HG02588 (cell line): ENCODE data around the gene PRRT4.
A peak's percentile ranks its signal among the peaks of the same experiment; 100 is the strongest.

Source experiments
- ATAC-seq: cut with Tn5 transposase; IDR thresholded peaks from one replicate; pipeline ENCODE4 v1.9.1; 2021; ENCODE audit warnings: mild to moderate bottlenecking, moderate library complexity; ENCODE audit not compliant: unreplicated experiment

The PRRT4 gene

DNA sequence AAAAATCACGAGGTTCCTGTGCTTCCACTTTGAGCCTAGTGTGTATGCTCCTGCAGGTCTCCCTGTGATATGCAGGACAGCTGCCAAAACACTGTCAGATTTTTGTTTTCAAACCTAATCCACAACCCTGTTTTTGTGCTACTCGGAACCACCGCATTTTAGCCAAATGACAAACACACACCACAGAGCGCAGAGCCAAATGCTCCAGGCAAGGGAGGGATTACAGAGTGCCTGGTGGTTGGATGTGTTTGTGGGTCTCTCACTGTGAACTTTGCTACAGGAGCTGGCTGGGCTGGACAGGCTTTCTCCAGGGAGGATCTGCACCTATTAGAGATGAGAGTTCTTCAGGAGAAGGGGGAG lies 12.0 kb downstream of the PRRT4 start:
- ATAC-seq = no peak

GRCh38 chr7:128347647-128348097 lies 13.8 kb downstream of the PRRT4 start:
- no peak for ATAC-seq

DNA sequence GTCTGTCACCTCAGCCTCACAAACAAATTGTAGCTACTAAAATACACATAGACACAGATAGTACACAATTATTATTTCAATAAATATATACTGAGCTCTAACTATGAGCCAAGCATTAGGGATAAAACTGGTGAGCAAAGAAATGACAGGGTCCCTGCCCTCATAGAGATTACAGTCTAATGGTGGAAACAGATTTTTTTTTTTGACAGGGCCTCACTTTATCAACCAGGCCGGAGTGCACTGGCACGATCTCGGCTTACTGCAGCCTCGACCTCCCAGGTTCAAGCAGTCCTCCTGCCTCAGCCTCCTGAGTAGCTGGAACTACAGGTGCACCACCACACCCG lies 17.1 kb downstream of the PRRT4 start:
- no peak for ATAC-seq

- ATAC-seq = peak; percentile 95
Observed at GRCh38 chr7:128343554-128344430, 17.7 kb downstream of the PRRT4 start, which contains the start of gene RBM28. Gene RBM28, minus strand, starts transcription at chr7:128343908. Its CDS starts 115 bp downstream, at chr7:128343793.

DNA sequence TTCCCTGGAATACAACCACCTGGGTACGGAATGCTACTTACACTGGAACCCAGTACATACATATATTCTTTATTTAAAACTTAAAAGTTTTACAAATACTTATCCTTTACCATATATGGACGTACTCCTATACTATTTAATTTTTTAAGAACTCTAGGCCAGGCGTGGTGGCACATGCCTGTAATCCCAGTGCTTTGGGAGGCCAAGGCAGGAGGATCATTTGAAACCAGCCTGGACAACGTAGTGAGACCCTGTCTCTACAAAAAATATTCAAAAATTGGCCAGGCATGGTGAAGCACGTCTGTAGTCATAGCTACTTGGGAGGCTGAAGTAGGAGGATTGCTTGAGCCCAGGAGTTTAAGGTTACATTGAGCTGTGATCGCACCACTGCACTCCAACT lies 19.8 kb downstream of the PRRT4 start:
- ATAC-seq = no peak

DNA sequence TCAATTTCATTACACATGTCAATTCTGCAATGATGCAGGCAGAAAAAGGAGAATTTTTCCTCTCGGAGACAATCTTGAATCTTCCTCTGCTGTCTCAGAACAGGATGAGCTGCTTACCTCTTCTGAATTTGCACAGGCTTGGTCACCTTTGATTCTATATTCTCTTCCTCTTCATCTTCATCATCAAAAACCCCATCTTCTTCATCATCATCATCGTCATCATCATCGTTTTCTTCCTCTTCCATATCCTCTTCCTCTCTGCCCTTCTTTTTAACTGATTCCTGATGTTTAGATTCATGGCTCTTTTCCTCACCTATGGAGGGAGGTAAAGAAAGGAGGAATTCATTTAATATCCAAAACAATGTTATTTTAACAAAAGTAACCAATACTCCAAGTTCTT lies 25.8 kb downstream of the PRRT4 start:
- no peak for ATAC-seq

GRCh38 chr7:128324368-128324680 lies 37.2 kb downstream of the PRRT4 start:
- ATAC-seq = no peak

DNA sequence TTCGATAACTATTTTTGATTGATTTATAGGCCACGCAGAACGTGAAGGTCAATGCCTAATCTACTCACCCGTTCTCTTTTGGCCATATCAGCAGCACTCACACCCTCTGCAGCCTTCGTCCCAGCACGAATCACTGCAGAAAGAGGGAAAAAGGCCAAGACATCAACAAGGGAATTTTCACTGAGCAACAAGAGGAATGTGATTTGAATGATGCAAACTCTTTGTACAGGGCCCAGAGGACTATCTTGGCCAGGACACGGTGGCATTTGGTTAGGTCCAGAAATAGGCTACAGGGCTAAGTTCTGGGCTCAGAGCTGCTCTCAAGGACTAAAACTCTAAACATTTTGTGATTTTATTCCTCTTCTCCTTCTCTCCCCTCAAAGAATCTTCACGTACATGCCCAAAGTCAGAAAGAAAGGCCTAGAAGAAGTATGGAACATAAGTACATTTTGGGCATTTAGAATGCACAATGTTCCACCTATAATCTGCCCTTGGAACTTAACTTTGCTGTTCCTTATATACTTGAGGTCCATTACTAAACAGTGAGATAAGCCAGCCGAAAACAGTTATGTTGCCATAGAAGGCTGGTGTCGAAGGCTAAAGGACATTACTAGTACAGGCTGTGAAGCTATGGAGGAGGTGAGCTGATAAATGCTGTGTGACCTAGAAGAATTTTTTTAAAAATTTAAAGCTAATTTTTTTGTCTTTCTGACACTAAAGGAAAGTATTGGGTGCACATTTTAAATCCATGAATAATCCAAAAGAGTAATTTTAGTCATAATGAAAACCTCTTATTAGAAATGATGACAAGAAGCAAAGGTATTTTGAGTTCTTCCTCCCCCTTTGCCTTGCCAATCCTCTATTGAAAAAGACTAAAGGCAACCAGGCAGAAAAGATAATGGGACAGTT lies 37.8 kb downstream of the PRRT4 start:
- no peak for ATAC-seq

DNA sequence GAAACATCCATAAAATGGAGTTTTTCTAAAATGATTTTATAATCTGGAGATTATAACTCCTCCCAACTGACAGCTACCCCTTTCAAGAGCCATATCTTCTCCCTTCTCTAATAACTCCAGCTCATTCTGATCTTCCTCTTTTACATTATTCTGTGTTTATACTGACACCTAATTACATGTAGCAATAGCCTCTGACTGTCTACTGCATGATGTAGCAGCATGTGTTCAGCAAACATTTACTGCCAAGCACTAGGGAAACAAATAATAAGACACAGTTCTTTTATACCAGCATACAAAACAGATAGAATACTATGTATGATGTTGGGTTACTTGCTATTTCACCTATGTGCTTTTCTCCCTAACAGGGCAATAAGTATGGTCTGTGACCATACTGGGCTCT lies 38.5 kb downstream of the PRRT4 start:
- ATAC-seq = no peak

DNA sequence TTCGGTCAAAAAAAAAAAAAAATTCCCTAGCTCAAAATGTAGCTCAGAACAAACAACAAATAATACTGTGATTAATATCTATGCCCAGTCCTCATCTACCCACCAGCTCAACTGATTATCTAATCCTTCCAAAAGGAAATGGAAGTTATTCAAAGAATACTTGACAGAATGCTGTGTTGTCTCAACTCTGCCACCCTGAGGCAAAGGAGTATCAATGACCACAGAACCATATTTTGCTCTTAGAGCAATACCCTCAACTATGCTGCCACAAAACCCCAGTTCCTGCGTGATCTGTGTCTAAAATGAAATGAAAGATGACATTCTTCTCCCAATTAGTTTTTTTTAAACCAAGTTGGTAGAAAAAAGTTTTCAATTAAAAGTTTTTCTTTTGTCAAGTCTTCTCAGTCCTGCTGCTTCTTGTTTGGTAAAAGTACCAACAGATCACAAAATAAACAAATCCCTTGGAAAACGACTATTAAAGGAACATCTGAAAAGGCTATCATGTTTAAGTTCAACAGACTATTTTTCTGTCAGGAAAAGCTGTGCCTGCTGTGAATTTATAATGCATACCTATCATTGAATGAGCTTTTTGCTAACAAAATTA lies 39.3 kb downstream of the PRRT4 start:
- no peak for ATAC-seq

DNA sequence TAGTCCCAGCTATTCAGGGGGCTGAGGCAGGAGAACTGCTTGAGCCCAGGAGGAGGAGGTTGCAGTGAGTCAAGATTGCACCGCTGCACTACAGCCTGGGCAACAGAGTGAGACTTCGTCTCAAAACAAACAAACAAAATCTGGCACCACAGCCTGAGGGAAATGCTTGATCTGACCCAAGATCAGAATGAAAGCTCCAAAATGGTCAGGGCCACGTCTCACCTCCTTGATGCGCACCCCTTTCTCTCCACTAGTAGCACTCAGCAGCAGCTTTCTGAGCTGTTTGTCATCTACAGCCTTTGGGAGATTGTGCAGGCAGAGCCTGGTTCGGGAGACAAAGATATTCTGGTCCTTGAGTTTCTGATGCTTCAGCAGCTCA lies 40.5 kb downstream of the PRRT4 start:
- ATAC-seq = no peak

- no peak for ATAC-seq
Observed at GRCh38 chr7:128318691-128319090, 42.8 kb downstream of the PRRT4 start.

DNA sequence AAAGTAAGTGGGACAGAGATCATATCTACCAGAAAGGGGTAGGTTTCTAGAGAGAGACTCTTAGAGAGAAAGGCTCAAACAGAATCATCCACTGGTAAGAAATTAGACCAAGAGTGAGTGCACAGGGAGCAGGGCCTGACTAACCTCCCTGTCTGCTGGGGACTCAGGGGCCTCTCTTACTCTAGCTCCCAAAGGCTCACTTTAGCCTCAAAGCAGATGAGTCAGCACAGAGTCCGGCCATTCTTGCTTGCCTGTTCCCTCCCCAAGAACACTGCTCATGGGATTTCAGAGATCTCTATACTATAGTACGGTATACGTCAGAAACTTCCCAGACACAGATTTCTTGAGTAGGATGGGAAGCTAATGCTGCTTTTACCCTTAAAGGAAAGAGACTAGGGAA lies 50.5 kb downstream of the PRRT4 start:
- no peak for ATAC-seq

GRCh38 chr7:128310499-128310898 lies 51.0 kb downstream of the PRRT4 start:
- no peak for ATAC-seq

GRCh38 chr7:128309976-128310375 lies 51.5 kb downstream of the PRRT4 start:
- no peak for ATAC-seq

DNA sequence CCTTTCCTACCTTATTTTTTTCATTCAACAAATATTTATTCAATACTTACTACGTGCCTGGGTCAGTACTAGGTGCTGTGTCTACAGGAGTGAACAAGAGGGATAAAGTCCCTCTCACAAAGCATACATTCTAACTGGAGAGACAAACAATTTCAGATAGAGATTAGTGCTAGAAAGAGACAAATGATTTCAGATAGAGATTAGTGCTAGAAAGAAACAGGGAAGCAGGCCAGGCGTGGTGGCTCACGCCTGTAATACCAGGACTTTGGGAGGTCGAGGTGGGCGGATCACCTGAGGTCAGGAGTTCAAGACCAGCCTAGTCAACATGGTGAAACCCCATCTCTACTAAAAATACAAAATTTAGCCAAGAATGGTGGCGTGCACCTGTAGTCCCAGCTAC lies 52.4 kb downstream of the PRRT4 start:
- ATAC-seq = no peak

DNA sequence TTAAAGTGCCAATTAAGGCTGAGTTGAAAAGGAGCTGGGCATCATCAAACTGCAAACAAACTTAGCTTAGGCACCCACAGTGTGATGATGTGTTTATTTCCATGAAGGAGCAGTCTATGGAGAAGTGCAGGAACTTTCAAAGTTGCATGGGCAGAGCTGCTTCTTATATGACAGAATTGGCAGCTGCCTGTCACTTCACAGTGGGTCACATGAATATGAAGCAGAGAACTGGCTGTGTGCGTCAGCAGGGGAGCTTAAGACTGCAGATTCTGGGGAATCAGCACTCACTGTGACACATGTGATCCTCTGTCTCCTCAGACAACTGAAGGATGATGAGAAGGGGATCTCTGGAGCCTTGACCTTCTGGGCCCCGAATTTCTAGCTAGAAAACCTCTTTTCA lies 54.4 kb downstream of the PRRT4 start:
- no peak for ATAC-seq

DNA sequence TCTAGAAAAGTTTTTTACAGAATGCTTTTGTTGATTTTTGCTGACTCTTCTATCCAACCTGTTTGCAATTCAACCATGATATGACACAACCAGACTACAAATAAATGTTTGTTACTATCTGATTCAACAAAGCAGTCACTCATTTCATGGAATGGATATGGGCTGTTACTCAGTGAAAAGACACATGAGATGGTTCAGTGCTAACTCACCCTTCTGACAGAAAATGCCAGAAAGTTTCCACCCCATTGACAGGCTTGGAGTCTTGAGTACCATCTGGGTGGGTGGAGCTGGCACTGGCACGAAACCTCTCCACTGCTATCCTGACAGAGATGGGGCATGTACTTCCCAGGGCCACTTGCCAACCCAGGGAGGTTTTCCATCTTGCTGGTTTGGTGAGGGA lies 57.3 kb downstream of the PRRT4 start:
- ATAC-seq = no peak

DNA sequence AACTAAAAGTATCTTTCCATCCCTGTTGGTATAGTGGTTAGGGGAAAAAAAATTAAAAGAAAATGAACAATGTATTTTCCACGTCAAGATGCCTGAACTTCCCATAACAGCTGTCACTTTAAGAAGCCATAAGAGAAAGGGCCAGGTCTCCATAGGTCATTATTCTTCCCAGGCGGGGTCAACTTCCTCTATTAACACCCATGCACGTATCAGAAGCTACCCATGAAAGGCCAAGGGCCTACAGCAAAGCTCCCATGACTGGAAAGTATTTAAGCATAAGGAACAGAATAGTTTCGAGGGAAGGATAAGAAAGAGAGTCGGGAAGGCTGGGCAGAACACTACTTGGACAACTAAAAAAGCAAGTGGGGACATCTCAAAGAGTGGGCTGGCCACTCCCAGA lies 57.8 kb downstream of the PRRT4 start:
- no peak for ATAC-seq

DNA sequence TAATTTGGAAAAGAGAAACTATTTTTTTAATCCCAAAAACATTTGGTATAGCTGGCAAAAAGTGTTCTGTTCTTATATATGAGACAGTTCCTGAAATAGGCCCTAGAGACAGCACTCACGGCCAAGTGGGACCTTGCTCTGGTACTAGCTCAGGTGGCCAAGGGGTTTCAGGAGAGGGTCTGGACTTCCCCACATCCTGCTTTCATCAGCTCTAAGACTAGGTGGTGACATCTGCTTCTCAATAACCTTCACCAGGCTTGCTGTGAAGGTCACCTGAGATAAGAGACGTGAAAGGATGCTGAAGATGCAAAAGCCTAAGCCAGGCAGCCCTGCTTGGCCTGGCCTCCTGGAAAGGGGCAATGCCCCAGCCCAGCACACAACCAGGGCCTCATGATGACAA lies 58.4 kb downstream of the PRRT4 start:
- no peak for ATAC-seq

- no peak for ATAC-seq
Observed at GRCh38 chr7:128302139-128302538, 59.4 kb downstream of the PRRT4 start.
